ENCODE data around the gene ASAH2. TPM values are rescaled to one million over a fixed set of nuclear protein-coding genes. Genes with fewer than 3 reads are reported as not detected.
A peak's percentile ranks its signal among the peaks of the same experiment; 100 is the strongest.

Gene ASAH2
- total and polyA plus RNA-seq, 2 donors (not counting 1 experiment from before 2014, with no cell fraction given), result 0.25 to 0.44 TPM

GRCh38 chr10:50293513-50294313 is 42.4 kb upstream of the ASAH2 start:
- no peaks in the 10 kb centered on the region for H4K20me1 ChIP-seq (ENCODE audit: control insufficient read depth, insufficient read depth, low read length, poor library complexity, severe bottlenecking)
- H3K9me3 ChIP-seq (ENCODE audit: control extremely low read depth in 1 of 3, control insufficient read depth in 2 of 3, insufficient read depth in 1 of 3, low read length in 2 of 3), result peaks cover 2 to 7% (median 6%) of the 10 kb centered on the region in 3 donors
- no peak overlapping the region for H3K4me2 ChIP-seq (replicated peaks; ENCODE audit: low read depth, low read length, poor library complexity, severe bottlenecking)
- H3K36me3 ChIP-seq (replicated peaks in 1 of 2; ENCODE audit: control extremely low read depth in 1 of 2, control insufficient read depth in 1 of 2, extremely low read depth in 1 of 2, insufficient read depth in 2 of 2, low read length in 1 of 2), result no peaks in the 10 kb centered on the region
- peaks cover 6% of the 10 kb centered on the region for H3K9me3 Mint-ChIP-seq (ENCODE audit: insufficient read depth)
- H3K4me3 ChIP-seq (ENCODE audit: control extremely low read depth in 1 of 5, extremely low read depth in 1 of 5, insufficient read depth in 1 of 5, low read depth in 2 of 5, low read length in 4 of 5), result no peak overlapping the region
- no peak overlapping the region for H2AFZ ChIP-seq (ENCODE audit: insufficient read depth, low read depth, low read length, poor library complexity, severe bottlenecking)
- POLR2A ChIA-PET, result no interaction called here
- DNase-seq (no peak), ATAC-seq (ENCODE audit: low read depth) (no peak)
- no peaks in the 10 kb centered on the region for H3K27me3 Mint-ChIP-seq
- CTCF ChIA-PET, result interaction anchor here (1.1 to 2.0 kb wide), 2 partner anchors 18 to 37 kb away, joined by 3 to 8 read pairs; no protein-coding TSS in a partner anchor
- TF ChIP-seq EZH2 (IDR thresholded peaks at IDR 0.05; ENCODE audit: borderline replicate concordance, insufficient read depth, low read depth, low read length, poor library complexity, severe bottlenecking) (no peak), CTCF (IDR thresholded peaks at IDR 0.05) (no peak)
- no peak overlapping the region for H3K27ac ChIP-seq (ENCODE audit: low read length in 2 of 2)
- H3K4me3 Mint-ChIP-seq, result no peak overlapping the region
- H3K27ac Mint-ChIP-seq, result no peak overlapping the region
- 100% methylated on average over 3 of the region's 5 CpGs for WGBS (ENCODE audit: insufficient coverage)
- H3K27me3 ChIP-seq (replicated peaks in 1 of 4; ENCODE audit: control extremely low read depth in 1 of 4, control insufficient read depth in 3 of 4, insufficient read depth in 4 of 4, low read length in 3 of 4), result no peaks in the 10 kb centered on the region
- no peak overlapping the region for H3K9ac ChIP-seq (ENCODE audit: low read length)
- no peaks in the 10 kb centered on the region for H3K4me1 ChIP-seq (ENCODE audit: control insufficient read depth in 2 of 2, insufficient read depth in 2 of 2, low read length in 2 of 2)
- intact Hi-C loops (cut with micrococcal nuclease), result no loop called here
- H3K79me2 ChIP-seq (ENCODE audit: control insufficient read depth, insufficient read depth, low read length), result no peaks in the 10 kb centered on the region
- no peaks in the 10 kb centered on the region for H3K4me1 Mint-ChIP-seq

DNA sequence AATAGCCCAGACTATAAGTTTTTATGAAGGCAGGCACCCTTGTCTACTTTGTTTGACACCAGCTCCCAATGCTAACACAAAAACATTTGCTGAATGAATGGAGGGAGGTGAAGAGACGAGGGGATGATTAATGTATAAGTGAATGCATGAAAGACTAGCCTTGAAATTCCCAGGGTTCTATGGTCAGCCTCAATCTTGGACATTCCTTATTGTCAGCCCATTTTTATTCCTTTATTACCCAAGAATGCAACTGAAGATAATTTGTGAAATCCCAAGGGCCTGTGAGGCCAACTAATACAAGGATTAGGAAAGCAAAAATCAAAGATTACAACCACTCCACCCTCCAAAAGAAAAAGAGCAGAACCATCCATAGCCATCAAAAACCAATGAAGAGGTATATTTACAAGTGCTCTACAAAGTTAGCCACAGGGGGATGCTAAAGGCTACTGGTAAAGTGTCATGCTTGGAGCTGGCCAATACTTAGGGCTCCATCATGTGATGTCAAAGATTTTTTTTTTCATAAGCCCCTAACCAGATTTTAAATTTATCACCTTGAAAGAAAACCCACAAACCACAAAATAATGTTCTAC is 40.0 kb upstream of the ASAH2 start:
- intact Hi-C loops (cut with micrococcal nuclease), result no loop called here
- no peaks in the 10 kb centered on the region for H3K79me2 ChIP-seq (ENCODE audit: control insufficient read depth, insufficient read depth, low read length)
- H3K27me3 Mint-ChIP-seq, result no peaks in the 10 kb centered on the region
- no peak overlapping the region for H3K9ac ChIP-seq (ENCODE audit: low read length)
- no peak overlapping the region for H3K4me2 ChIP-seq (replicated peaks; ENCODE audit: low read depth, low read length, poor library complexity, severe bottlenecking)
- DNase-seq (no peak), ATAC-seq (ENCODE audit: low read depth) (no peak)
- H3K27ac Mint-ChIP-seq, result no peak overlapping the region
- no peak overlapping the region for H3K27ac ChIP-seq (ENCODE audit: low read length in 2 of 2)
- H3K36me3 ChIP-seq (replicated peaks in 1 of 2; ENCODE audit: control extremely low read depth in 1 of 2, control insufficient read depth in 1 of 2, extremely low read depth in 1 of 2, insufficient read depth in 2 of 2, low read length in 1 of 2), result no peaks in the 10 kb centered on the region
- ChIA-PET CTCF (no interaction called here), POLR2A (no interaction called here)
- WGBS (ENCODE audit: insufficient coverage), result no CpG with 5 or more reads among the region's 1 CpG
- no peaks in the 10 kb centered on the region for H3K9me3 Mint-ChIP-seq (ENCODE audit: insufficient read depth)
- no peaks in the 10 kb centered on the region for H3K4me1 Mint-ChIP-seq
- no peaks in the 10 kb centered on the region for H3K4me1 ChIP-seq (ENCODE audit: control insufficient read depth in 2 of 2, insufficient read depth in 2 of 2, low read length in 2 of 2)
- TF ChIP-seq CTCF (IDR thresholded peaks at IDR 0.05) (peak; percentile 16), EZH2 (IDR thresholded peaks at IDR 0.05; ENCODE audit: borderline replicate concordance, insufficient read depth, low read depth, low read length, poor library complexity, severe bottlenecking) (no peak)
- no peak overlapping the region for H3K4me3 ChIP-seq (ENCODE audit: control extremely low read depth in 1 of 5, extremely low read depth in 1 of 5, insufficient read depth in 1 of 5, low read depth in 2 of 5, low read length in 4 of 5)
- no peak overlapping the region for H3K4me3 Mint-ChIP-seq
- no peak overlapping the region for H2AFZ ChIP-seq (ENCODE audit: insufficient read depth, low read depth, low read length, poor library complexity, severe bottlenecking)
- no peaks in the 10 kb centered on the region for H3K9me3 ChIP-seq (ENCODE audit: control extremely low read depth in 1 of 3, control insufficient read depth in 2 of 3, insufficient read depth in 1 of 3, low read length in 2 of 3)
- H4K20me1 ChIP-seq (ENCODE audit: control insufficient read depth, insufficient read depth, low read length, poor library complexity, severe bottlenecking), result no peaks in the 10 kb centered on the region
- H3K27me3 ChIP-seq (replicated peaks in 1 of 4; ENCODE audit: control extremely low read depth in 1 of 4, control insufficient read depth in 3 of 4, insufficient read depth in 4 of 4, low read length in 3 of 4), result no peaks in the 10 kb centered on the region

All from B cell (primary cell).